HG03060 (cell line): ENCODE results near the gene AGBL4.

Experiments used
- ATAC-seq: cut with Tn5 transposase; IDR thresholded peaks from one replicate; pipeline ENCODE4 v1.9.1; 2021; ENCODE audit warnings: low read depth, moderate number of reproducible peaks; ENCODE audit not compliant: unreplicated experiment

Gene AGBL4

GRCh38 chr1:48790397-48790796, 1233.4 kb downstream of the AGBL4 start:
- ATAC-seq: no peak

GRCh38 chr1:48789903-48790302, 1233.9 kb downstream of the AGBL4 start:
- ATAC-seq: no peak

- ATAC-seq: no peak
Measured at GRCh38 chr1:48785869-48786268, 1237.9 kb downstream of the AGBL4 start.

- no peak for ATAC-seq
Measured at GRCh38 chr1:48784301-48784700, 1239.5 kb downstream of the AGBL4 start.

GRCh38 chr1:48777219-48777895, 1246.4 kb downstream of the AGBL4 start:
- ATAC-seq: no peak

- no peak for ATAC-seq
Measured at GRCh38 chr1:48776393-48777218, 1247.1 kb downstream of the AGBL4 start, which contains the start of gene BEND5. Gene BEND5 (minus strand): TSS chr1:48776891. CDS start chr1:48776831, 60 bp downstream.

- no peak for ATAC-seq
Measured at GRCh38 chr1:48775831-48776392, 1247.8 kb downstream of the AGBL4 start.

- ATAC-seq: no peak
Measured at GRCh38 chr1:48773133-48773532, 1250.6 kb downstream of the AGBL4 start.

GRCh38 chr1:48772211-48772610, 1251.5 kb downstream of the AGBL4 start:
- no peak for ATAC-seq

- no peak for ATAC-seq
Measured at GRCh38 chr1:48771561-48771960, 1252.2 kb downstream of the AGBL4 start.

- no peak for ATAC-seq
Measured at GRCh38 chr1:48767975-48768510, 1255.7 kb downstream of the AGBL4 start.

GRCh38 chr1:48765335-48765734, 1258.4 kb downstream of the AGBL4 start:
- ATAC-seq: no peak

GRCh38 chr1:48761986-48762385, 1261.8 kb downstream of the AGBL4 start:
- no peak for ATAC-seq

GRCh38 chr1:48761411-48761810, 1262.3 kb downstream of the AGBL4 start:
- ATAC-seq: no peak

GRCh38 chr1:48760857-48761256, 1262.9 kb downstream of the AGBL4 start:
- no peak for ATAC-seq

GRCh38 chr1:48758976-48759375, 1264.8 kb downstream of the AGBL4 start:
- no peak for ATAC-seq

- ATAC-seq: no peak
Measured at GRCh38 chr1:48757363-48757762, 1266.4 kb downstream of the AGBL4 start.

GRCh38 chr1:48756683-48757316, 1267.0 kb downstream of the AGBL4 start:
- no peak for ATAC-seq

- ATAC-seq: no peak
Measured at GRCh38 chr1:48753293-48753692, 1270.5 kb downstream of the AGBL4 start.

GRCh38 chr1:48750109-48750508, 1273.6 kb downstream of the AGBL4 start:
- no peak for ATAC-seq

- no peak for ATAC-seq
Measured at GRCh38 chr1:48749068-48749467, 1274.7 kb downstream of the AGBL4 start.
